Gastrocnemius medialis (tissue), 4 donors: ENCODE data around the gene SCAMP1. TPM values are rescaled to one million over a fixed set of nuclear protein-coding genes. Genes with fewer than 3 reads are reported as not detected.

Experiments used
- ATAC-seq, 2 donors: fragments of 150-250 bp; one replicate each; pipeline ENCODE4 v1.9.1; 2016
- DNase-seq, 2 donors: peaks; one replicate each; pipeline ENCODE4 v3.0.0-alpha.2; 2019
- H3K27ac ChIP-seq, 4 donors: fragments of 200-600 bp; sonication (generic); 1 replicate in 1 of 4; 2 replicates in 3 of 4; pipeline ENCODE4 v1.5.1; 2016 to 2018; ENCODE audit warnings: mild to moderate bottlenecking in 2 of 4, moderate library complexity in 1 of 4
- H3K27me3 ChIP-seq, 3 donors: fragments of 200-600 bp; sonication (generic) in 2 of 3; 1 replicate in 1 of 3; 2 replicates in 2 of 3; pipeline versions ENCODE4 v1.5.1 to v1.6.0; 2016 to 2019; ENCODE audit warnings: mild to moderate bottlenecking in 1 of 3, moderate library complexity in 1 of 3
- H3K36me3 ChIP-seq, 2 donors: fragments of 200-600 bp; sonication (generic) in 1 of 2; one replicate each; pipeline ENCODE4 v1.5.1; 2017 to 2018
- H3K4me1 ChIP-seq, 2 donors: fragments of 200-600 bp; sonication (generic) in 1 of 2; one replicate each; pipeline ENCODE4 v1.5.1; 2016 to 2017; ENCODE audit warnings: mild to moderate bottlenecking in 2 of 2
- H3K4me3 ChIP-seq, 4 donors: fragments of 200-600 bp; sonication (generic) in 3 of 4; 1 replicate in 1 of 4; 2 replicates in 3 of 4; pipeline ENCODE4 v1.5.1; 2016 to 2019; ENCODE audit warnings: mild to moderate bottlenecking in 2 of 4
- H3K9me3 ChIP-seq, 3 donors: fragments of 200-600 bp; sonication (generic) in 2 of 3; 1 replicate in 1 of 3; 2 replicates in 2 of 3; pipeline ENCODE4 v1.5.1; 2016 to 2019
- CTCF ChIP-seq, 5 experiments: fragments of 450-650 bp in 3 of 5; fragments of 200-600 bp in 2 of 5; sonication (generic) in 2 of 5; IDR thresholded peaks in 4 of 5; conservative IDR thresholded peaks in 1 of 5; 1 replicate in 4 of 5; 2 replicates in 1 of 5; pipeline ENCODE4 v1.5.1; 2016 to 2019; ENCODE audit warnings: antibody characterized with exemption in 5 of 5, mild to moderate bottlenecking in 3 of 5, moderate library complexity in 3 of 5
- POLR2A ChIP-seq, 2 donors: fragments of 450-650 bp; IDR thresholded peaks; one replicate each; pipeline ENCODE4 v1.6.1; 2017; ENCODE audit warnings: antibody characterized with exemption in 2 of 2, mild to moderate bottlenecking in 2 of 2, moderate library complexity in 2 of 2
- in situ Hi-C, 4 donors: fragments of 200-750 bp; cut with MboI; loops; one replicate each; pipeline versions ENCODE4 v1.15.0 to v1.8.0; 2017; ENCODE audit warnings: low sequenced_read_pairs in 4 of 4
- intact Hi-C: fragments of 100-400 bp; cut with DNase I; formaldehyde crosslinking; loops from one replicate; pipeline ENCODE4 v1.15.1; 2023; ENCODE audit warnings: low total_unique reads
- total RNA-seq, 4 donors: library from RNA; depleted of rRNA; stranded (reverse); fragments of >200 nt; gene quantifications; one replicate each; pipeline versions ENCODE4 v1.1.0 to v1.2.3, GENCODE V29; 2016

The SCAMP1 gene
- total RNA-seq, result 10 to 100 TPM; 17.5 to 35.2 (median 22.0) TPM

DNA sequence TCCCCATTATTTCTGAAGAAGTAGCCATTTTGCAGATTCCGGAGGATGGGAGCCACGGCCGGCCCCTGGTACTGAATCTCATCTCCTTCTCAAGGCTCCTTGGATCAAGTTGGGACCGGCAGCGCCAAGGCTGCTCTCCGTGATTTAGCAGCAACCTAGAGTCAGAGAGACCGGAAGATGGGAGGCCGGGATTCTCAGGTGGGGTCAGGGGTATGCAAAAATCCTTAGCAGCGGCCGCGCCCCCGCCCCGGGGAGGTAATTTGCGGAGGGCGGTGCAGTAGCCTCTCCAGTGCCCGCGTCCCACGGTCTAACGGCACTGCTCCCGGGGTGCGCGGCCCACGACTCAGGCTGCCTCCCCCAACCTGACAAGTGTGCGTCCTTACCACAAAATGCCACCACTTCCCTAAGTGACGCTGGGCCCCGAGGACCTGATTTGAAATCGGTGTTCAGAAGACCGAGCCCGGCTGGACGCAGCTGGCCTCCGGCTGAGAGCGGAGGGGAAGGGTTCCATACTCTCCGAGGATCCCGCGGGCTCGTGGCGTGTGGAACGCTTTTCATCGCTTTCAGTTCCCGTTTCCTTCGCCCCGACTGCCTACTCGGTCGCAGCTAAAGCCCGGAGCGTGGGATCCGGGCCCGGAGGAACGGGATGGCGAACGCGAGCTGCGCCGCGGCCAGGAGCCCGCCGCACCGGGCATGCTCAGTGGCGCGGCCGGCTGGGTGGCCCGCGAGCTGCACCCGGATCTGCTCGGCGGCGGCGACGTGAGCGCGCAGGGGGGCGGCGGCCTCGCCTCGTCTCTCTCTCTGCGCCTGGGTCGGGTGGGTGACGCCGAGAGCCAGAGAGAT lies at the start of gene SCAMP1:
SCAMP1 (plus strand) TSS at position 787 of the 843 bp plus-strand sequence; CDS start at position 842, 55 bp downstream.
- in situ Hi-C loops, result loop anchor here (5.0 kb wide), 1 partner anchor 63 kb away; no protein-coding TSS in a partner anchor
- peak; percentile 88 to 89 for ATAC-seq
- Histone ChIP-seq H3K27me3 (no peaks in the 10 kb centered on the region), H3K4me1 (peaks cover 24 to 26% of the 10 kb centered on the region in 2 donors), H3K36me3 (no peaks in the 10 kb centered on the region), H3K27ac (peak within 1 kb of the TSS; percentile 89 to 95 (median 92)), H3K9me3 (no peaks in the 10 kb centered on the region), H3K4me3 (peak within 1 kb of the TSS; percentile 81 to 100 (median 99))
- peak; percentile 83 to 87 for DNase-seq
- TF ChIP-seq POLR2A (IDR thresholded peaks at IDR 0.05), result peak; percentile 76 to 79
- peak in 4 of 5 experiments; percentile 47 to 69 (median 64) for TF ChIP-seq CTCF (IDR thresholded peaks at IDR 0.05 in 4 of 5, conservative IDR thresholded peaks at IDR 0.05 in 1 of 5)
- intact Hi-C loops, result loop anchor here (1.0 to 10.0 kb wide), 5 partner anchors 17 to 625 kb away; partner anchors contain the start of genes AP3B1, ARSB and LHFPL2

DNA sequence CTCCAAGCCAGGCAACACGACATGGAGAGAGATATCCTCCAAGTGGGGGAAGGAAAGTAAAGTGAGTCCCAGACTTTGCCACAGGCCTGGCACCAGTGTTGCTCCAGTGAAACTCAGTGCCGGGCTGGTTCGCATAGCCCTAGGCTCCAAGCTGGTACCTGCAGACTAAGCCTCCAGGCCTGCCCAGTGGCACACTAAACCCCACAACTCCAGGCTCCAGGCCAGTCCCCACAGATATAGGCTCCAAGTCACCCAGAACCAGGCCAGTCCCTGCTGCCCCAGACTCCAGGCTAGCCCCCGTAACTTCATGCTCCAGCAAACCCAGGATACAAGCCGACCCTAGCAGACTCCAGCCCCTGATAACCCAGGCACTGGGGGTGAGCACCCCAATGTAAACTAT lies 42.9 kb upstream of the SCAMP1 start:
- Histone ChIP-seq H3K9me3 (no peaks in the 10 kb centered on the region), H3K4me1 (no peaks in the 10 kb centered on the region), H3K36me3 (no peaks in the 10 kb centered on the region), H3K4me3 (no peak overlapping the region), H3K27me3 (no peaks in the 10 kb centered on the region), H3K27ac (no peak overlapping the region)
- ATAC-seq (no peak), DNase-seq (no peak)
- intact Hi-C loops (no loop called here), in situ Hi-C loops (loop anchor here in 1 of 4 donors (25.0 kb wide), 1 partner anchor 645 kb away; no protein-coding TSS in a partner anchor)
- no peak for TF ChIP-seq CTCF (IDR thresholded peaks at IDR 0.05 in 4 of 5, conservative IDR thresholded peaks at IDR 0.05 in 1 of 5)
- no peak for TF ChIP-seq POLR2A (IDR thresholded peaks at IDR 0.05)

GRCh38 chr5:78318337-78318736 lies 42.1 kb upstream of the SCAMP1 start:
- in situ Hi-C loops (loop anchor here in 1 of 4 donors (25.0 kb wide), 1 partner anchor 644 kb away; no protein-coding TSS in a partner anchor), intact Hi-C loops (no loop called here)
- no peak overlapping the region for H3K27ac ChIP-seq
- no peak overlapping the region for H3K4me3 ChIP-seq
- TF ChIP-seq POLR2A (IDR thresholded peaks at IDR 0.05), result no peak
- TF ChIP-seq CTCF (IDR thresholded peaks at IDR 0.05 in 4 of 5, conservative IDR thresholded peaks at IDR 0.05 in 1 of 5), result no peak
- ATAC-seq (no peak), DNase-seq (no peak)
- H3K27me3 ChIP-seq, result no peaks in the 10 kb centered on the region
- H3K9me3 ChIP-seq, result no peaks in the 10 kb centered on the region
- H3K36me3 ChIP-seq, result no peaks in the 10 kb centered on the region
- no peaks in the 10 kb centered on the region for H3K4me1 ChIP-seq

DNA sequence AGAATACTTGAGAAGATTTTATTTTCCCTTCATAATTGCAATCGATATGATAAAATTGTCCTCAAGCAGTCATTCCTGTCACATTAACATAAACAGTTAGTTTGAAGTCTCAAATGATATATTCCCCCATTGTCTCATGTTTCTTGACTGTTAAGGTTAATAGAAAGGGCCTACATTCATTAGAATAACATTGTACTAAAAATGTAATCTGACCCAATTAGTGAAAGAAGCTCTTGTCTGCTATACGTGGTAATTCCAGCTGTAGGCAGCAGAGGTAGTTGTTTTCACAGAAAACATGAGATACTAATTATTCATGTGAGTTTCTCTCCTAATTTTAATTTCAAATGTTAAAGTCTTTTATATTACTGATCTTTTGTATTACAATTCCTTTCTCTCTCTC lies 40.0 kb upstream of the SCAMP1 start:
- TF ChIP-seq POLR2A (IDR thresholded peaks at IDR 0.05) (no peak), CTCF (IDR thresholded peaks at IDR 0.05 in 4 of 5, conservative IDR thresholded peaks at IDR 0.05 in 1 of 5) (peak in 3 of 5 experiments; percentile 33 to 50 (median 37))
- intact Hi-C loops, result no loop called here
- no peak for ATAC-seq

More for the DNA sequence above, 40.0 kb upstream of the SCAMP1 start:
- no peak overlapping the region for H3K27ac ChIP-seq
- H3K9me3 ChIP-seq, result no peaks in the 10 kb centered on the region
- no peaks in the 10 kb centered on the region for H3K36me3 ChIP-seq
- in situ Hi-C loops, result loop anchor here in 1 of 4 donors (25.0 kb wide), 1 partner anchor 642 kb away; no protein-coding TSS in a partner anchor
- H3K4me1 ChIP-seq, result no peaks in the 10 kb centered on the region
- no peak for DNase-seq
- H3K4me3 ChIP-seq, result no peak overlapping the region
- H3K27me3 ChIP-seq, result no peaks in the 10 kb centered on the region
